Cortex of kidney (tissue), 1 donor: Measurements from ENCODE around the gene IGSF11.
A peak's percentile ranks its signal among the peaks of the same experiment; 100 is the strongest.
"Not testable (repeated sequence)": the region's sequence is repeated elsewhere in the genome, so short reads cannot be mapped to it uniquely, and the experiment has no call there.

Source experiments
- DNase-seq: peaks from one replicate; lab custom pipeline; 2025; lab: John Stamatoyannopoulos, UW

IGSF11 gene

GRCh38 chr3:119034256-119035013, at the start of gene IGSF11:
Gene IGSF11, minus strand, starts transcription at chr3:119034846. Its CDS starts 264 bp downstream, at chr3:119034582.
- DNase-seq, result peak; percentile 38

GRCh38 chr3:119080364-119080763, 45.7 kb upstream of the IGSF11 start:
- DNase-seq, result no peak

DNA sequence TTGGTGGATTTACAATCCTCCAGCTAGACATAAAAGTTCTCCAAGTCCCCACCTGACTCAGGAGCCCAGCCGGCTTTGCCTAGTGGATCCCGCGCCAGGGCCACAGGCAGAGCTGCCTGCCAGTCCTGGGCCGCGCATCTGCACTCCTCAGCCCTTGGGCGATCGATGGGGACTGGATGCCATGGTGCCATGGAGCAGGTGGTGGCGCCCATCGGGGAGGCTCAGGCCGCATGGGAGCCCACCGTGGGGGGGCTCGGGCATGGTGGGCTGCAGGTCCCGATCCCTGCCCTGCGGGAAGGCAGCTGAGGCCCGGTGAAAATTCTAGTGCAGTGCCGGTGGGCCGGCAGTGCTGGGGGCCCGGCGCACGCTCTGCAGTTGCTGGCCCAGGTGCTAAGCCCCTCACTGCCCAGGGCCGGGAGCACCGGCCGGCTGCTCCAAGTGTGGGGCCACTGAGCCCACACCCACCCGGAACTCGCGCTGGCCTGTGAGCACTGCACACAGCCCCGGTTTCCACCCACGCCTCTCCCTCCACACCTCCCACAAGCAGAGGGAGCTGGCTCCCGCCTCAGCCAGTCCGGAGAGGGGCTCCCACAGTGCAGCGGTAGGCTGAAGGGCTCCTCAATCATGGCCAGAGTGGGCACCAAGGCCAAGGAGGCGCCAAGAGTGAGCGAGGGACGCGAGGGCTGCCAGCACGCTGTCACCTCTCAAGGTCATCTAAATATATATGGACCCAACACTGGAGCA, 38.8 kb upstream of the IGSF11 start:
- DNase-seq, result no peak

DNA sequence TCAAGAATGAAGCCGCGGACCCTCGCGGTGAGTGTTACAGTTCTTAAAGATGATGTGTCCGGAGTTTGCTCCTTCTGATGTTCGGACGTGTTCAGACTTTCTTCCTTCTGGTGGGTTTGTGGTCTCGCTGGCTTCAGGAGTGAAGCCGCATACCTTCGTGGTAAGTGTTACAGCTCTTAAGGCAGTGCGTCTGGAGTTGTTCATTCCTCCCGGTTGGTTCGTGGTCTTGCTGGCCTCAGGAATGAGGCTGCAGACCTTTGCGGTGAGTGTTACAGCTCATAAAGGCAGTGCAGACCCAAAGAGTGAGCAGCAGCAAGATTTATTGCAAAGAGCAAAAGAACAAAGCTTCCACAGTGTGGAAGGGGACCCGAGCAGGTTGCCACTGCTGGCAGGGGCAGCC, 37.8 kb upstream of the IGSF11 start:
- DNase-seq, result not testable (repeated sequence)

DNA sequence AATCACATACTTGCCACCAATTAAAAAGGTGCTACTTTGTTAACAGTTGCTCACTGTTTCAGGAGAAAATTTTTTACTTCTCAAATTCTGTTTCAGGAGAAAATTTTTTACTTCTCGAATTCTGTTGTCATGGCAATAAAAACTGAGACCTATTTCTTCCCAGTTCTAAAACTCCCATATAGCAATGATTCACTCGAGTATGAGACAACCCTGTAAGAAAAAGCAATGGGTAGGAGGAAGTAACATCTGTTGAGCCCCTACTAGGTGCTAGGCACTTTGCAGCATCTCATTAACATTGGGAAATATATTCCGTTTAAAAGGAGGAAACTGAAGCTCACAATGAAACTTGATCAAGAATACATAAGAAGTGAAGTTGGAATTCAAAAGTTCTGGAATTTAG, 35.1 kb upstream of the IGSF11 start:
- no peak for DNase-seq

- DNase-seq, result no peak
Observed at GRCh38 chr3:119063471-119063870, 28.8 kb upstream of the IGSF11 start.

- no peak for DNase-seq
Observed at GRCh38 chr3:119062892-119063291, 28.2 kb upstream of the IGSF11 start.

- DNase-seq, result no peak
Observed at GRCh38 chr3:119044593-119044992, 9.9 kb upstream of the IGSF11 start.

GRCh38 chr3:119042162-119042561, 7.5 kb upstream of the IGSF11 start:
- DNase-seq, result no peak

- DNase-seq, result no peak
Observed at GRCh38 chr3:119035014-119035346, 334 bp upstream of the IGSF11 start.

- no peak for DNase-seq
Observed at GRCh38 chr3:119033393-119034255, 1.0 kb downstream of the IGSF11 start.

- DNase-seq, result no peak
Observed at GRCh38 chr3:119025171-119025795, 9.4 kb downstream of the IGSF11 start.

DNA sequence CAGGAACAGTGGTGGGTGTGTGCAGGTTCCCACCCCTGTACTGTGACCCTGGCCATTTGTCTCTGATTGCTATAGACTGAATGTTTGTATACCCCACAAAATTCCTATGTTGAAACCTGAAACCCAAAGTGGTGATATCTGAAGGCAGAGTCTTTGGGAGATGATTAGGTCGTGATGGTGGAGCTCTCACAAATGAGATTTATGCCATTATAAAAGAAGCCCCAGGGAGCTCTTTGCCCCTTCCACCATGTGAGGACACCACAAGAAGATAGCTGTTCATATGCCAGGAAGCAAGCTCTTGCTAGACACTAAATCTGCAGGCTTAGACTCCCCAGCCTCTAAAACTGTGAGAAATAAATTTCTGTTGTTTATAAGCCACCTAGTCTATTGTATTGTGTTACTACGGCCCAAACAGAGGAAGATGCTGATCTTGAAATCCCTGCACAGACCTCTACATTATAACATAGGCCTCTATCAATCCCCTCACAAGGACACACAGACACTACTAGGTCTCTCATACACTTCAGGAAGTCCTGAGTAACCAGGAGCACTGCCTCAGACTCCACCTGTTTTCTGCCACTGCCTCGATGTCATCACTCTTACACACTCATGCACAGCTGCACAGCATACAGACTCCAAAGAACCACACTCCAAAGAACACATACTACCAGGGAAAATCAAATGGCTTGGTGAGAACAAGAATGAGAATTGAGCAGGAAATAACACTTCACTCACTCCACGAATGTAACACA, 14.7 kb downstream of the IGSF11 start:
- DNase-seq, result no peak

DNA sequence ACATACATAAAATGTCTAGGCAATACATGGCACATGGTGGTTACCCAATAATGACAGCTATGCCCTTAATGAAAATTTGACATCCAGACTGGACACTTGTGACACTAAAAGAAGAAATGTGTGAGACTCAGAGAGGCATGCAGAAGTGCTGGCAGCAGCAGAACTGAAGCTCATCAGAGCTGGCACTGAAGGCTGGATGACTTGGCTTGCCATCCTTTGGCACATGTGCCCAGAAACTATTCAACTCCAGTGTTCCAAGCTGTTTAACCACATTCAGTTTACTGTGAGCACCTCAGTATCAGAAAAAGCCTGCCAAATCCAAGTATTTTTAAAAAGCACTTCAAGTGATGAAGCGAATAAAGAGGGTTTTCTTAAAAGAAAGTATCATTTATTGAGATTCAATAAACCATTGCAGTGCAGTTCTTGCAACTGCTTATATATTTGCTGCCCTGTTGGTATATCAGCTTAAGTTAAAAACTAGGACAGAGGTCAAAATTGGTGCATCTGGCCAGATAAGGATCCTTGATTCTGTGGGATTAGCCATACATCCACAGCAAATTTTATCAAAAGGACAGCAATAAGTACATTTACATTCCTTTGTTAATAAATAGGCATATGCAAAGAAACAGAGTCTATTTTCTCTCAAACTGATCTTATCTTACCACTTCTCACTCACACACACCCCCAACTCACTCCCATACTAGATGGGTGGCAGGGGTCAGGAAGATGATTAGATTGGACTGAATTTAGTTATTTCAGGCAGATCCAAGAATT, 15.8 kb downstream of the IGSF11 start:
- no peak for DNase-seq

DNA sequence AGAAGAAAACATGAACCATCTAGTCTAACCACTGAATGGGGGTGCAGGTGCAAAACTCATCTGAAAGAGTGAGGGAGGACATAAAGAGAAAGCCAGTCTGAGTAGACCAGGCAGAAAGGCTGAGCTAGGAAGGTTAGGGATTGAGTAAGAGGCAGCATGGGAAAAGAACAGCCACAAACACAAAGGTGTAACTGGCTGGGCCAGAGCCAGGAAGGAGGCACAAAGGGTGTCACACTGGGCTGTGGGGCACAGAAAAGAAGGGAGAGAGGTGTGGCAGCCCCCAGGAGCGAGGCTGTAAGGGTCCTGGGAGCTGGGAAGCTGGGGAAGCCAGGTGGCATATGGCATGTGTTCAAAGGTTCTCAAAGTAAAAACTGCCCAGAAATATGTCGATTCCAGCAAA, 18.7 kb downstream of the IGSF11 start:
- DNase-seq, result no peak

DNA sequence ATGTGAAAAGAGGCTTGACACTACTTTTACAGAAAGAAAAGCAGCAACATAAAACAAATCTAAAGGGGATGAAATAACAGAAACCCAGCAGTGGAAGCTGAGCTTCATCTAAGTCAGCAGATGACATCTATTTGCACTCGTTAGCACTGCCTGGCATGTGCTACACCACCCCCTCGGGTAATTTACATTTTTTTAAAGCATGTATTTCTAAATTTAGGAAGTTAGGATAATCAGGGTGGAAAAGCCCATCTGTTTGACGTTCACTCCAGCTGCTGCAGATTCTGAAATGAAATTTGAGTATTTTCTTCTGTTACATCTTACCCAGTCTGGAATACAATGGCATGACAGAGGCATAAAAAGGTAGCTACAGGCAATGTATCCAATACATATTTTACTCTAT, 20.7 kb downstream of the IGSF11 start:
- no peak for DNase-seq

DNA sequence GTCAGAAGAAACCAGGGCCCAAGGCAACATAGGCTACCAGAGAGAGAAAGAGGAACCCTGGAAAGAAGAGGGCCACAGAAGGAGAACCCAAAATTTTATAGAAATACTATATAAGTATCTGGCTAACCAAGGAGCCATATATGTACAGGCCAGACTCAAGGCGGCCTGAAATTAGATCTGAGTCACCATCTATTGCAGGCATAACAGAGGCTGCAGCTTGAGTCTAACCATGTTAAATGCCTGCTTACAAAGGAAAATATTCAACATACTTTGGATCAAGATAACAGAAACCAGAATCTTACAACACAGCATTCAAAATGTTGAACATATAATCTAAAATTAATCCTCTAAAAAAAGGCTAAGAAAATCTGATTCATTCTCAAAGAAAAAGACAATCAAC, 23.1 kb downstream of the IGSF11 start:
- DNase-seq, result no peak

DNA sequence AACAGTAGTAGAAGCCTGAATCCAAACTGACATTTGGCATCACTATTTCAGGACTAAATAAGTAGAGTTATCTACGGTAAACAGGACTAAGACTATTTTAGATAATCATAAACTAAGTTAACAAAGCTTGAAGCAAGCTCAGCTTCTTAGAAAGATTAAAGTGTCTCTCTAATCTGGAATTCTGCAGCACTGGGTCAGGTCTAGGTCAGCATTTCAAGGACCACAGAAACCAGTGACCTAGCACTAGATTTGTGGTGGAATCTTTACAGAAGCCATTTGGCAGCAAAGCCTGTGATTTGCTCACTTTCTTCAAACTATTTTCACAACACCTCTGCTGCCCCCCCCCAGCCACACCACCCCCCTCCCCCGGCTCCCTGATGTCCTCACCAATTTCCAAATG, 37.5 kb downstream of the IGSF11 start:
- no peak for DNase-seq

DNA sequence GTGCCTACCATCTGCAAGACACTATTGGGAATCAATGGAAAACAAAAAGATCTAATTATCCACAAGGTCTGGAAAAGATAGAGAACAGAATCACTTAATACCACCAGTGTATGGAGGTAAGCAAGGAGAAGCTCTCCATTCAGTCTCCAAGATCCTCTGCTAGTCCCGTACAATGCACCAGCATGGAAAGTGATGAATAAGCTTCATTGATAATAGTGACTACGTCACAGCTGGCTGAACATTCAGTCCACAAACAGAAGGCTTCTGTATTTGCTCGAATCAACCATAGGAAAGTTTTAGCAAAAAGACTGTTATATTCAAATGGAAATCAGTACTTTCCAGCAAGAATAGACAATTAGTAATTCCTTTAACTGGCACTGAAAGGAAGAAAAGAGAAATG, 42.9 kb downstream of the IGSF11 start:
- DNase-seq, result no peak

DNA sequence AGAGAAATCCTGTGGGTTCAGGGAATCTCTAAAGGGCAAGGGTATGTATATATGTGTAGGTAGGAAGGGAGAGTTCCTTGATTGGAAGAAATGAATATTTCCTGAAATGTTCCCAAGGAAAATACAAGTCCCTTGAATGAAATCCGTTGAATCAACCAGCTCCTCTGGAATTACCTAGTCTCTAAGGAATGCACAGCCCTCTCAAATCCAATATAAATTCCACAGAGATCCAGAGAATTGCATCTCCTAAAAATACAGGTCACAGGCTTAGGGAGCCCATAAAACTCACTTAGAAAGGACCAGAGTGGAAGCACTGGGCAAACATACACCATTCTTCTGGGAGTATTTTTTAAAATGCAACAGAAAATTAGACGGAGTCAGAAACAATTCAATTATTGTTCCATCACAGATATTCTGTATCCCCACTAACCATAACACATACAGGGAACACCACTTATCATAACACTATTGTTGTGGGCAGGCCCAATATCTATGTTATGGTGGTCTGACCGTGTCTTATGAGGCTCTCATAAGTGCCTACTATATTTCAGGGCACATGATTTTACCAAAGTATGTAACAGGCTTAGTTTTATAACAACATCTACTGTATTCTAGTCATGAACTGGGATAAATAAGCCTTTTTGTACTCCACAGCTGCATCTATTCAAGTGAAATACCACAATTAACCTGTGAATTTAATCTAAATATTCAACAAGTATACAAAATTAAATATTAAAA, 43.7 kb downstream of the IGSF11 start:
- no peak for DNase-seq
